NCI-H187 treated with DMSO at 0.1 percent for 48 hours (cell line): ENCODE measurements around the gene CNTNAP5.

Source experiments
- DNase-seq: peaks from one replicate; lab custom pipeline; 2025; lab: John Stamatoyannopoulos, UW

Gene CNTNAP5

DNA sequence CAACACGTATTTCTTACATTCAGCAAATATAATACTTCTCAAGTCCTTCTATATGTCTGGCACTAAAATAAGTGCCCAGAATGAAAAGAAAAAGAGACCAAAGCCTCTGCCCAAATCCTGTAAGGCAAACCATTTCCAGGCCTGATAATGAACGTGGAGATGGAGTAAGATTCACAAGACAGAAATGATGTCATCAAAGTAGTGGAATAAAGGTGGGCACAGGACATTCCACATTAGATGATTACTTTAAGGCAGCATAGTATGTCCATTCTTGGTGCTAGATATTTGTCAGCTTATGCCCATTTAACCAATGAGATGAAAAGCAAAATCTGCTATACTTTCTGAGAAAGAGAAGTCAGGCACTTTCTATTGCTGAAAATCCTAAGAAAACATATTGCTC, 38.5 kb downstream of the CNTNAP5 start:
- DNase-seq: no peak

DNA sequence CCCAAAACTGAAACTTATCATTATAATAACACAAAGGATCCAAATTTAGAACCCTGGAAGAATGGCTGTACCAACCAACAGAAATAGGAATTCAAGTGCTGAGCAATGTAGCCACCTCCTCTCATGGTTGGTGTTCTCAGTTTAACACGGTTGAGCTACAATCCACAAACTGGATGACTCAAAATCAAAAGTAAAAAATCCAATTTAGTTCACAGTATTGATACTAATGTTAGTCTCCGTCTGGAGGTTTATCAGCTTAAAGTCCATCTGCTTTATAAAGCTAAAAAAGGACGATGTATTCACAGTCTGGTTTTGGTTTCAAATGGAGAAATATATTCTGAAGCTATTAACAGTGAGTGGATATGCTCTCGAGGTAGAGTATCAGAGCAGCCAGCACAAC, 40.5 kb downstream of the CNTNAP5 start:
- no peak for DNase-seq

DNA sequence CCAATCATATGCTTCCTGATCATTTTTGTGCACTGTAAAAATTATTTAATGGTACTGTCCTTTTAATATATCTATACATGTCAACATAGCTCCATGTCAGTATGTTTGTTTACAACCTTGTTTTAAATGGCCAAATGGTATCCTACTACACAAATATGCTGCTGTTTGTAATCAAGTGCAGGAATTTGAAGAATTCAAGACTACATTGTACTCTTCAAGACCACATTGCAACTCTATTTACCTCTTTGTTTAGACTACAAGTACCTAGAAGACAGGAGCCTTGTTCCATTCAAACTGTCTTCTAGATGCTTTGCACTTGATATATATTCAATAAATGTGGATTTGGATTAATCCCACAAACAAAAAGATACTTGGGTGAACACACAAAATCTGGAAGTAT, 41.7 kb downstream of the CNTNAP5 start:
- DNase-seq: no peak

DNA sequence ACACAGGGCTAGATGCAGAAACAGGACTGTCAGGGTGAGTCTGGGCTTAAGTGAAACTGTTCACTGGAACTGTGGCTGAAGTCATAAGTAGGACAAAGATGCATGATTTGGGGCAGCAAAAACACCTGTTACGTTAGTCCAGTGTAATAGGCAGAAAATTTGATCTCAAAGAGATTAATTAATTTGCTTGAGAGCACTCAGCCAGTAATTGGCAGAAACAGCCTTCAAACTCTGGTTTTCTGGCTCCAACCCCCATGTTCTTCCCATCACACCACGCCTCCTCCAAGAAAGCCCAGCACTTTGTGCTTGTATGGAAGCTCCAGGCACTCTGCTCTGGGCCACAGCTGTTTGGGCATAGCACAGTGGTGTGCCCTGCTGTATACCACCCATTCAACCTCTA, 54.0 kb downstream of the CNTNAP5 start:
- no peak for DNase-seq

DNA sequence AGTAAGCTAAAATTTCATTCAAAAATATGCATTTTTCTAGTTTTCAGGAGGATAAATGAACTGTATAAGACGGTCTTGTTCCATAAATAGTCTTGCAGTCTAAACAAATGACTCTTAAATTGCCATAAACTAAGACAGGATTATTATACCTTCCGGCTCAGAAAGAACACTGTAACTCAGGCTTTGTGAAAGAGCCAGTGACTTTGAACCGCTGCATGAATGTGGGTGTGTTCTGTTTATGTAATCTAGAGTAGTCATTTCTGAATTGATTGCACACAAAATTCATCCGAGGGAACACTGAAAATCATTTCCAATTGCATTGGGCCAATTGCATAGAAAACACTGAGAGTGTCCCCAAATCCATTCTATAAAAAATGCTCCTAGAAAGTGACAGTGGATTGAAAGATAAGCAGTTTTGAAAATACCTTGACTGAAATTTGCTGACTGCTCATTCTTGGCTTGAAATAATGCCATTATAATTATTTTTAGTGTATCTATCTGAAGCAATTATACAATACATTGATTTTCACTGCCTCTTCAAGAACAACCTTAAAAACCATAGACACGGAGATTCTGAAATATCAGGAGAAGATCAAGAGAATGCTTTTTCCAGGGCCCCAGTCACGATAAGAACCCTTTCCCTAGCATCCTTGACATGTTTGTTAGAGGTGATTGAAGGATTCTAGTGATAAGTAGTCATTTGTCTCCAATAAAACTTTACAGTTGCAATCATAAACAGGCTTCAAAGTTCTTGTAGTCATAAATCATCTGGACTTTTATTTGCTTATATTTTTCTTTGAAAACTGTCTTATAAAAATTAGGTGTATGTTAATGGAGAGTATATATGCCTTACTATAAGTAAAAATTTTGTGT, 55.4 kb downstream of the CNTNAP5 start:
- DNase-seq: no peak

DNA sequence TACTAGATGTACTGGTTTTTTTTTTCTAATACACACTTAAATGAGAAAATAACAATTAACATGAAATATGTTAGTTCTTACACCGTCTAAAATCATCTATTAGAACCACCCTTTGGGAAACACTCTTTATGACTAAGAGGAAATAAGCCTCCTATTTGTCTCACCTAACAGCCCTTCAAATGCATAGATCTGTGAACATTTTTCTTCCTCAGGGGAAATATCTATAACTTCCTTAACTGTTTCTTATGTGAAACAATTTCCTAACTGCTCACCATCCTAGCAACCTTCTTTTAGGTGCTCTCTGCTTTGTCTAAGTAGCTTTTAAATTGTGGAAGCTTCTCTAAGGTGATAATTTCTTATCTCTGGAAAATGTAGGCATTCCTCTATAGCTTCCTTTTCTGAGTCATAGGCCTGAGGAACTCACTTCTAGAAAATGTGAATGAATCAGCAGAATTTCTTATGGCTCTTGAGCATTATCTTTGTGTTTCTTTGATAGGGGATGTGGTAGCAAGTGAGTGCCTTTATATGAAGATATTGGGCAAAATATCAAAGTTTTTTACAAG, 56.1 kb downstream of the CNTNAP5 start:
- DNase-seq: no peak

DNA sequence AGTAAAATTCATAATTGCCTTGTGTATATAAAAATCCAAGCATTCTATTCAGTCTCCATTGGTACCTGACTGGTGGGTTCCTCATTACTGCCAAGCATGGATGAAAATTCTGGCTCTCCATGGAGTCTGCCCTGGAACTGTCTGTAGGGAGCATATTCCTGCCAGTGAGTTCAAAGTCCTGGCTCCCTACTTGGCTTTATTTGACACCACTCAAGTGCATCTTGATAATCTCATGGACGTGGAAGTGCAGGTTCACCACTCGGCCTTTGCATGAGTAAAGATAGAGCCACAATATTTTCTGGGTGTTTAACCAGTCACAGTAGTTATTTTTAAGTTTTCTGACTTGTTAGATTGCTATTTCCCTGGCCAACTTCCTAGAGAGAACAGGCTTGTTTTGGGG, 63.5 kb downstream of the CNTNAP5 start:
- DNase-seq: no peak

DNA sequence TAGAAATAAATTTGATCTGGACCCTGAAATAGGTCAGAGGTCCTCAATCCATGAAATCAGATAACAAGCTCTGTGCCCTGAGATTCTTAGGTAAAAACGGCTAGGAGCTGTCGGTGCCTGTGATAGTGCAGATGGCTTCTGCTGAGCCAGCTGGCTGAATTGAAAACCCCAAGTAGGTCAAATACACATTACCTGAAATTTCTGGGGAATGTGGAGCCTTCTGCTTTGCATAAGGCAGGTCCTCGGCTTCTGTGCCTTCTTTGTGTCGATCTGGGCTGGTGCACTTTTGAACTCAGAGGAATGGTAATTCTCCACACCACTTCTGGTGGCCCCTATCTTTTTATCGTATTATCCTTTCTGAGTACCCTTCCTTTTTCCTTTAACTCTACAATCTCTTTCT, 66.6 kb downstream of the CNTNAP5 start:
- DNase-seq: no peak

DNA sequence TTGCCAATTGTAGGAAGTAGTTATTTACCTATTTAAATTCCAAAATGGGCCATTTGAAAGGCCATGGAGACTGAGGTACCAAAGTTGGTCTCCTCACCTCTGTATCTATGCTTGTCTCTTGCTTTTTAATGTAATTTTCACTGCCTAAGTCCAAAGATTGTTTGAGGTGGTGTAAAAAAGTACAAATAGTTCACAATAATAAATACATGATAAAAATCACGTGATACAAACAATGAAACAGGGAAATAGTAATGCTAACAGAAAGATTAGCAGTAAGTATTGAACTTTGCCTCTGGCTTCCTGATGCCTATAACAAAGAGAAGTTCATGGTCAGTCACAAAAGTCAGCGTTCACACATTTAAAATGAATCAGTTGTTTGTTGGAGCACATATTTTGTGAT, 67.6 kb downstream of the CNTNAP5 start:
- DNase-seq: no peak

DNA sequence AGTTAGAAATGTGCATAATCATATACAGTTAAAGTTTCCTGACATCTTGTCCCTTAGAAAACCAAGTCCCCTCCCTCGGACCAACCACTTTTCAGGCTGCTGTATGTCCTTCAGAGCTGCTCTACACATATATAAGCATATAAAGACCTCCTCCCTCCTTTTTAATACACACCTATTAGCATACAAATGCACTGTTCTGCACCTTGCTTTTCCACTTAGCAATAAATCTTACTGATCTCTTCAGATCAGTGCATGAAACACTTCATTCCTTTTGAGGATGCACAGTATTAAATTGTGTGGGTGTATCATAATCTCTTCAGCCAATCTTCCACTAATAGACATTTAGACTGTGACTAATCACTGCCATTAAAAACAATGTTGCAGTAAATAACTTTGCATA, 79.8 kb downstream of the CNTNAP5 start:
- no peak for DNase-seq

DNA sequence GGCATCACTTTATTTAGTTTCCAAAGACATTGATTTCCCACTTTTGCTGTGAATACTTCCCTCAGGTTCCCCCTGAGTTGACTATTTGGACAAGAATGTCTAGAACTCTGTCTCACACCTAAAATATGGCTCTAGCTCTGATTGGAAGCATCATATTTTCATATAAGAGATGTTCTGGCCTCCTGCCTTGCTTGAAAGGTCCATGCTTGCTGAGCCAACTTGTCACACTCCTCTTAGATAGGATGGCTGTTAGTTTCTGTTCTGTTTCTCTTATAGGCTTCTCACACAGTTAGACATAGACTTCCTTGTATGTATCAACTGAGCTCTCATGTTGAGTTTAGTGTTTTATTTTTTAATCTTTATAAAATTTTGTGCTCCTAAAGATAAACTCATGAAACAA, 87.1 kb downstream of the CNTNAP5 start:
- DNase-seq: no peak

DNA sequence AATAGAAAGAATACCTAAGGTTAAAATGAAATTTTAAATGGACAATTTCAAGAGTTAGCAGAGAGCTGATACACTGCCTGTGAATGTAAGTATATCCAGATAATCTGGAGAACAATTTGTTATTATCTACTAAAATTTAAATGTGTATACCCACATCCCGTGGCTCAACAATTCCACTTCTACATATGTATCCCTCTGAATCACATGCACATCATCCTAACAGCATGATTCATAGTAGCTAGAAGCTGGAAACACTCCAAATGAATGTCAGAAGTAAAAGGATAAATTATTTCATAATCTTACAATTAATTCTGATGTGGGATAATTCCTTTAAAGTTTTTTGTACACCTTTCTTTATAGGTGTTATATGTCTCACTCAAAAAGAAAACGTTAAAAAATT, 87.9 kb downstream of the CNTNAP5 start:
- DNase-seq: no peak

DNA sequence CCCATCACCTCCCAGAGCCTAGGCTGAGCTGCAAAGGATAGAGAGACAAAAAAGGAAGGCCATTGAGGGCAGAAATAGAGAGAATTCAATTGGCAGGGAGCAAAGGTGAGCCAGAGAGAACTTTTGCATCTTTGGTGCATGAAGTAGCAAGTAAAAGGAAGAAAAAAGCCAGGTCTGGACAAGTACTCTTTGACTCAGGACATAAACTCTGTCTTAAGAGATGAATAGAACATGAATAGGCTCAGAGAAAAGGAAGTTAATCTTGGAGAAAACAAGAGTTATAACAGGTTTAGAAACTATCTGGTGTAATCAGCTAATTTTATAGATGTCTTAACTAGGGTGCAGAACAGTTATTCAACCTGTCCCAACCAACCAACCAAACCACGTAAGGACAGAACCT, 95.2 kb downstream of the CNTNAP5 start:
- no peak for DNase-seq

DNA sequence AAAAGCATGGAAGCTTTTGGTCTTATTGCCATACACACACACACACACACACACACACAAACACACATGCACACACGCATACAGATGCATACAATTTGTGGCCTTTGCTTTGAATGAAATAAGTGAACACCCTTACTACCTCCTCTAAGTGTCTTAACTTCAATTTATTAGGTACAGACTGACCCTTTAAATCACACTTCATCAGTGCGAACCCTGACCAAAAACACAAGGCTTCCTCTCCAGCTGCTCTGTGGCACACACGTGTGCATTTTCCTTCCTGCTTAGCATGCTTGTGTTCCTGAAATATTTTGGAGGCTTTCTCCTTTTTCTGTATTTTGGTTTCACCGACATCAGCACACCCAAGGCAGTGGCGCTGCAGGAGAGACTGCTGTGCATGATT, 96.0 kb downstream of the CNTNAP5 start:
- no peak for DNase-seq

DNA sequence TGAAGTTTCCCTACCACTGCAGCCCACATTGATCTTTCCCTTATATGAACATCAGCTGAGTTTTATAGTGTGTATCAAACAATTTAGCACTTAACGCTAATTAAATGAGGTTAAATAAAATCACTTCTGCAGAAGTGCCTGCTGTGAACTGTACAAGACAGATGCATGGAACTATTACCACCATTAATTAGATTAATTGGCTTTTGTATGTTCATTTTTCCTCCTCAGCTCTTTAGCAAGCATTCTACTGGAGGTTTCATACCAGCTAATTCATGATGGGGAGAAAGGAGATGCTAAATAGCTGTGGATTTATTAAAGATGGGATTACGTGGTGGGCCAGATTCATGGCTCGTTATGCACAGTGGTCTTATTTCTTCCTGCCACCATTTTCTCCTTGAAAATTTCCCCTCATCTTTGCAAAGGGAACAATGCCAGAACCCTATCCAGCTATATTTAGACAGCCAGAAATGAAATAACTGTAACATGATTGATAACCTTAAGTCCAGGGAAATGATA, 96.7 kb downstream of the CNTNAP5 start:
- no peak for DNase-seq

DNA sequence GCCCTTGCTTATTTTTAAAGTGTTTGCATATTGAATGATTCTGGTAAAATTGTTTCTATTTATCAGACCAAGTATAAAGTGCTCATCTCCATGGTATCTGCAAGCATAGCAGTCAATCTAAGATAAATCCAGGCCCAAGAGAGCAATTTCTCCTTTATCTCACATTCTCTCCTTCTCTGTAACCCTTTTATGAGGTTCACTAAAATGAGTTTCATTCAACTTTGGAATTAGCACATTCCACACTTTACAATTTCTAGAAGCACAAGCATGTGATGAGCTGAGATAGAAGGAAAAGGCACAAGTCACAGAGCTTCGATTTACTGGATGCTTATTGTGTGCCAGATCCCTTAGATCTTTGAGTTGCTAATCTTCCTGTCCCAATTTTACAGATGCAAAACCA, 97.3 kb downstream of the CNTNAP5 start:
- no peak for DNase-seq

DNA sequence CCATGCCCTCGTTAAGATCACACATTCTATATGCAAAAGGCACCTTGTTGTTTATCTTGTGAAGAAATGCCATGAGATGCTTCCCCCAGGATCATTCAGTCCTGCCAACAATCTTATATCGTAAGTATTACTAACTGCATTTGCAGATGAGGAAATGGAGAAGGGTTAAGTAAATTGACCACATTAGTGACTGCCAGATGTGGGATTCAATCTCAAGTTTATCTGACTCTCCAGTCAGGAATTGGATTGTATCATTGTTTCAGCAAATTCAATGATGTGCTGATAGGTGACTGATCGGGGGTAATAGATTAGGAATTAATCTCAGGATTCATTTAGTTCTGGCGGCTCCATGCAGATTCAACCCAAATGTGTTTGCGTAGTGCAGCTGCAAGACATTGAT, 106.2 kb downstream of the CNTNAP5 start:
- DNase-seq: no peak

DNA sequence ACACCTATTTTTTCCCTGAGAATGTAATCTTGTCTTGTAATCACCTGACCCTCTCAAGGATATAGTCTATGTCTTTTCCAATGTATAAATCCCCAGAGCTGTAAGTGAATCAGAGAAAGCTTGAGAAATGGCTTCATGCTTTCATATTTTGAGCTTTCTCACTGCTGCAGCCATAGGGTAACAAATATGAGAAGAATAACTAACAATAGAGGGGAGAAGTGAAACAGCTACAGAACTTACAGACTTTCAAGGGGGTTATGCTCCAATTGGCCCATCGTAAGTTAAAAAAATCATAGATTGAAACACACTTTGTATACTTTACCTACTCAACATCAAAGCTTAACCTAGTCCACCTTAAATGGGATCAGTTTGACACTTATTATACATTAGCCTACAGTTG, 111.0 kb downstream of the CNTNAP5 start:
- DNase-seq: no peak

DNA sequence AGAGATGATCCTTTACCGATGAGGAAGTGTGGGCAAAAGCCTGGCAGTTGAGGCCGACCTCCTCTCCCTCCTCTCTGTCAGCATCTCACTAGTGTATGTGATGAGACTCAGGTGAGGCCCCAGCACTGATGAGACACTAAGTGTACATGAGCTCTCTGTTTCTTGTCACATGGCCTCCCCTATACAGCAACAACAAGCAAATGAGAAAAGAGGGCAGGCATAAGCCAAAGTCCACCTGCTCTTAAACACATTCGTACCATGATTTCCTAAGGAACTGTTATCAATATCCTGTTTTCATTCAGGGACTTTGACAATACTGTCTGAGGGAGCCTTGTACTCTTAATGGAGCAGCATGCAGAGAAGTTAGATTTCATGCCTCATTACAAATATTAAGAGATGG, 113.0 kb downstream of the CNTNAP5 start:
- DNase-seq: no peak

DNA sequence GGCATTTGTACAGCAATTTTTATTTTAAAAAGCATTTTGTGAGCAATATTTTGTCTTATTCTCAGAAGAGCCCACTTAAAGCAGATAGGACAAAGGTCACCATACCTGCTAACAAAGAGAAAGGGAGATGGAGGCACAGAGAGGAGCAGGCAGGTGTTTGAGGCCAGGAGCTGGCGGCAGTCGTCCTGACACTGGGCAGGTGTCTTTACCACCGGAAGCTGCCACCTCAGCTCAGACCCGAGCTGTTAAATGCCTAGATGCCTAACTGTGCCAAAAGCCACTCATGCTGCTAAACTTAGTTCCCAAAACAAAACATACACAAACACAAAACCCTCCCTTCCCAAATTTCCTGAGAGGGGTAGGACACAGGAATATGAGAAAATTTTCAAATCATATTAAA, 120.9 kb downstream of the CNTNAP5 start:
- no peak for DNase-seq

DNA sequence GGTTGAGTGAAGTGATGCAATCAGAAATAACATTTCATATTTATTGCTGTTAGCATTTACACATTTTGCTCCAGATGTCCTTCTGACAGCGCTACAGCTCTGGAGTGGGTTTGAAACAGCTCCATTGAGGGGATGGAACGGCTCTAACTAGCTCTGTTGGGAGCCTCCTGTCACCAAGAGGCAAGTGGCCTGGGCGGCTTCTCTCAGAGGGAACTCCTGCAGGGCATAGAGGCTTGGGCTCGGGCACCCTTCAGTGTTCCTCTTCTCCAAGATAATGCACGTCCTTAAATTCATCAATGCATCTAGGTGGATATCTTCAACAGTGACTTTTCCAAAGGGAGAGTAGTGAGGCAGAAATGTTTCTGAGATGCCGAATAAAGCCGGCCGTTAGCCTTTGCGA, 122.5 kb downstream of the CNTNAP5 start:
- no peak for DNase-seq

DNA sequence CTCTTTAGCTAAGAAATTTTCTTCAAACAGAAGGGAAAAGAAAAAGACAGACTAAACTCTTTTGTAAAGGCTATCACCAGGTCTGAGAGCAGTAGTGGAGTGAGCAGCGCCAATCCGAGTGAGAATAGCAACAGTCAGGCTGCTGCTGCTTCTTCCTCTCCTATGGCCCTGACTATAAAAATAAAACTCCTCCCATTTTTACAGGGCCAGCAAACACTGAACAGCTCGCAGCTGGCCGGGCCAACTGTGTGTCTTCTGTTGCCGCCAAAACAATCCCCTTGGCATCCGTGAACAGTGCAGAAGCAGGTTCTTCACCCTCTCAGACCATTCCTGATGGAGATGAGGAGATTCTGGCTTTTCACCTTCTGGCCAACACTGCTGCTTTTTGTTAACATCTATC, 124.5 kb downstream of the CNTNAP5 start:
- no peak for DNase-seq

DNA sequence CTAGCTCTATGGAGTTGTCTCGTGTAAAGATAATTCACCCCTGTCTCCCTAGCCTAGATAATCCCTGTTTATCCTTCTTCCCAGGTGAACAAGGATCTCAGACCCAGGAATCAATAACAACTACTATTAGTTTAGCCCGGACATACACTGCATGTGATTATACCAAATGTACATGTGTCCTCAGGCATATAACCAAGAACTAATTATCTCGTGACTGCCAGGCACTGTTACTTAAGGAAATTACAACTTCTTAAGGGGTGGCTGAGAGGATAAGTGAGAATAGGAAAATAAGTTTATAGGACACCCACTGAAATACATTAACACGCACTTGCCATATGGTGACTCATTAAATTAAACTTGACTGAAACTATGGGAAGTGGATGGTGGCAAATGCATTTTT, 126.6 kb downstream of the CNTNAP5 start:
- no peak for DNase-seq

DNA sequence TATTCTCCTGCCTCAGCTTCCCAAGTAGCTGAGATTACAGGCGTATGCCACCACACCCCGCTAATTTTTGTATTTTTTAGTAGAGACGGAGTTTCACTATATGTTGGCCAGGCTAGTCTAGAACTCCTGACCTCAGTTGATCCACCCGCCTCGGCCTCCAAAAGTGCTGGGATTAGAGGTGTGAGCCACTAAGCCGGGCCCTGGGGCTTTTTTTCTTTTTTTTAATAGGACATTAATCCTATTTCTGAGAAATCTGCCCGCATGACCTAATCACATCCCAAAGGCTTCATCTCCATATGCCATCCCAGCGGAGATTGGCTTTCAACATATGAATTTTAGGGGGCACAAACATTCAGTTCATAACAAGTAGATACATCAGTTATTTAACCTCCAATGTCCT, 128.6 kb downstream of the CNTNAP5 start:
- DNase-seq: no peak
